Activated CD8-positive, alpha-beta memory T cell treated with anti-CD3 and anti-CD28 coated beads, Interleukin-2, amount 50 U/mL, for 24 hours (primary cell): ENCODE measurements around the gene OR2T8.

ENCODE experiments used
- DNase-seq: peaks from one replicate; pipeline ENCODE4 v3.0.0-alpha.2; 2020; ENCODE audit errors: extremely low read depth

OR2T8 gene

GRCh38 chr1:247961791-247962190 lies 41.7 kb downstream of the OR2T8 start:
- no peak for DNase-seq

DNA sequence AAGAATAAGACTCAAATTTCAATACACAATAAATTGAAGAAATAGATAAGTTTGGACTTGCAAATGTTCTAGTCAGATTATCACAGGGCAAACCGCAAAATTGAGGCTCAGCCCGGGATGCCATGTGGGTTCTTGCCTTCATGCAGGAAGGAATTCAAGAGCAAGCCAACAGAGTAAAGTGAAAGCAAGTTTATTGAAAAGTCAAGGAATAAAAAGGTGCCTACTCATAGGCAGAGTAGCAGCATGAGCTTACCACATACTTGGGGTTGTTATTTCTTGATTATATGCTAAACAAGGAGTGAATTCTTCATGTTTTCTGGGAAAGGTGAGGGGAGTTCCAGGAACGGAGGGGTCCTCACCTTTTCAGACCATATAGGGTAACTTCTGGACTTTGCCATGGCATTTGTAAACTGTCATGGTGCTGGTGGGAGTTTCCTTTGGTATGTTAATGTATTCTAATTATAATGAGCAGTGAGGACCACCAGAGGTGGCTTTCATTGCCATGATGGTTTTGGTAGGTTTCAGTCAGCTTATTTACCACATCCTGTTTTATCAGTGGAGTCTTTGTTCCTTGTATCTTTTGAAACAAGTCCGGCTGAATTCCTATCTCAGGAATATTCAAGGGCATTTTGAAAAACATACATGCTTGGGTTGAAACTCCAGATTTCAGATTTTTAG lies 43.0 kb downstream of the OR2T8 start:
- no peak for DNase-seq

DNA sequence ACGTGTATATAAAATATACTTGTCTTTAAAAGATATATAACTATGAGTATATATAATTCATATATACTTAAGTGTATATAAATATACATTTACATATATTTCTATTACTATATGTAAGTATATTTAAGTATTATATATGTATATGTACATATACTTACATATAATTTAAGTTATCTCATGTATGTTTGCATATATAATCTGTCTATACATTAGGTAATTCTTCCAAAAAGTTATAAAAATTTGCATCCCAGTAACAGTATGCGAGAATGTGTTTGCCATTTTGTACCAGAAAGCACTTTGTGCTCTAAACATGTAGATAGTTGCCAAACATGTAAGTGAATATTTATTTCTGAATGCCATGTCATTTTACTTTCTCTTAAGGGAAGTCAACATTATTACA lies 44.9 kb downstream of the OR2T8 start, which contains the start of gene OR2AK2:
TSS of gene OR2AK2 (plus strand) at position 301 of the 400 bp plus-strand sequence. CDS start 144 bp downstream, outside the sequence.
- DNase-seq, result no peak

DNA sequence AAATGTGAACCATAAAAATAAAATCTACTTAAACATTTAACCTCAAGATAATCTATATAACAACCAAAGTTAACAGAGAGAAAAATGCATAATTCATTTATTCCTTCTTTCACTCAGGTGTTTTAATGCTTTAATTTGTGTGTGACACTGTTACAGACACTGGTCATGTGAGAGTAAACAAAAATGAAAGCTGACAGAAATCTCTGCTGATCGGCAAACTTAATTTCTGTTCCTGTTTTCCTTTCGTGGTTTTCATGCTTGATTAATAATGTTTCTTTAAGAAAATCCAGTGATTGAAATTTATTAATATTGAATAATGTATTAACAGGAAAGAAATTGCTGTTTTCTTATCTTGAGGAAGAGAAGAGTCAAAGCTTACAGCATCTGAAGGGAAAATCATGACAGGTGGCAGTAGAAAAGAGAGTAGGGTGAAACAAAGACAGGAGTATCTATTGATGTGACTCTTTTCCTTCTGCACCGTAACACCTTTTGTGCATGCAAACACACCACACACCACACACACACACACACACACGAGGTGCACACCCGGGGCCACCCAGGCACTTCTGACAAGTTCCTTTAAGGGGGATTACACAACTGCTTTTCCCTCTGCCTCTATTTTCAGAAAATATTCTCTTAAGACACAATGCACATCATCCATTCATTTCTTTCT lies 46.6 kb downstream of the OR2T8 start:
- no peak for DNase-seq
